GM10248 (cell line): ENCODE measurements around the gene LAMA3.

Experiments used
- CTCF ChIA-PET: fragments of 300-600 bp; sonication (Branson Sonifier 250); formaldehyde crosslinking; extraction: SDS; loops from one replicate; lab custom pipeline; 2021; ENCODE audit warnings: antibody characterized with exemption; lab: Yijun Ruan, JAX
- POLR2A ChIA-PET: fragments of 350-650 bp; sonication (Branson Sonifier 250); formaldehyde crosslinking; extraction: SDS; loops from one replicate; lab custom pipeline; 2020; ENCODE audit warnings: antibody characterized with exemption; lab: Yijun Ruan, JAX
- DNase-seq: peaks from one replicate; pipeline ENCODE4 v3.0.0; 2012; ENCODE audit errors: extremely low spot score
- TF ChIP-seq, protein P1 (sequence below): IDR thresholded peaks from 2 replicates; pipeline ENCODE4 v1.5.1; 2012; ENCODE audit warnings: mild to moderate bottlenecking, low read depth; ENCODE audit errors: extremely low read depth, missing control alignments, control extremely low read depth

The LAMA3 gene

GRCh38 chr18:23992089-23992940 is 303.1 kb downstream of the LAMA3 start:
- DNase-seq, result no peak
- TF ChIP-seq, protein P1, sequence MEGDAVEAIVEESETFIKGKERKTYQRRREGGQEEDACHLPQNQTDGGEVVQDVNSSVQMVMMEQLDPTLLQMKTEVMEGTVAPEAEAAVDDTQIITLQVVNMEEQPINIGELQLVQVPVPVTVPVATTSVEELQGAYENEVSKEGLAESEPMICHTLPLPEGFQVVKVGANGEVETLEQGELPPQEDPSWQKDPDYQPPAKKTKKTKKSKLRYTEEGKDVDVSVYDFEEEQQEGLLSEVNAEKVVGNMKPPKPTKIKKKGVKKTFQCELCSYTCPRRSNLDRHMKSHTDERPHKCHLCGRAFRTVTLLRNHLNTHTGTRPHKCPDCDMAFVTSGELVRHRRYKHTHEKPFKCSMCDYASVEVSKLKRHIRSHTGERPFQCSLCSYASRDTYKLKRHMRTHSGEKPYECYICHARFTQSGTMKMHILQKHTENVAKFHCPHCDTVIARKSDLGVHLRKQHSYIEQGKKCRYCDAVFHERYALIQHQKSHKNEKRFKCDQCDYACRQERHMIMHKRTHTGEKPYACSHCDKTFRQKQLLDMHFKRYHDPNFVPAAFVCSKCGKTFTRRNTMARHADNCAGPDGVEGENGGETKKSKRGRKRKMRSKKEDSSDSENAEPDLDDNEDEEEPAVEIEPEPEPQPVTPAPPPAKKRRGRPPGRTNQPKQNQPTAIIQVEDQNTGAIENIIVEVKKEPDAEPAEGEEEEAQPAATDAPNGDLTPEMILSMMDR, result no peak
- ChIA-PET CTCF (interaction anchor here (0.7 to 1.3 kb wide), 3 partner anchors 11 to 84 kb away, joined by 3 read pairs; no protein-coding TSS in a partner anchor), POLR2A (no interaction called here)

DNA sequence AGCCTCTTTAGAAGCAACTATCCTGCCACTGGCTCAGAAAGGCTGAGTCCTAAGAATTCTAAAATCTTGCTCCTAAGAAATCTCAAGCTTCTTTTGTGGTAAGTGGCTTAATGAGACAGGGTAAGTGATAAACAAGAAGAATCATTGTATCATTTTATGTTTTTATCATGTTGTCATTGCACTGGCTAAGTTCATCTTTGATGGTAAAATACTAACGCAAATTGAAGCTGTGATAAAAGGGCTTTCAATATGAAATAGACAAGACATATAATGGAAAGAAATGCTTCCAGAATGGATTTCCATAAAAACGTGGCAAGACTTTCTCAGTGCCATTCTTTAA is 303.7 kb downstream of the LAMA3 start:
- ChIA-PET CTCF (interaction anchor here (0.7 to 1.3 kb wide), 3 partner anchors 12 to 83 kb away, joined by 3 read pairs; no protein-coding TSS in a partner anchor), POLR2A (no interaction called here)
- DNase-seq, result no peak
- TF ChIP-seq, protein P1, result no peak

DNA sequence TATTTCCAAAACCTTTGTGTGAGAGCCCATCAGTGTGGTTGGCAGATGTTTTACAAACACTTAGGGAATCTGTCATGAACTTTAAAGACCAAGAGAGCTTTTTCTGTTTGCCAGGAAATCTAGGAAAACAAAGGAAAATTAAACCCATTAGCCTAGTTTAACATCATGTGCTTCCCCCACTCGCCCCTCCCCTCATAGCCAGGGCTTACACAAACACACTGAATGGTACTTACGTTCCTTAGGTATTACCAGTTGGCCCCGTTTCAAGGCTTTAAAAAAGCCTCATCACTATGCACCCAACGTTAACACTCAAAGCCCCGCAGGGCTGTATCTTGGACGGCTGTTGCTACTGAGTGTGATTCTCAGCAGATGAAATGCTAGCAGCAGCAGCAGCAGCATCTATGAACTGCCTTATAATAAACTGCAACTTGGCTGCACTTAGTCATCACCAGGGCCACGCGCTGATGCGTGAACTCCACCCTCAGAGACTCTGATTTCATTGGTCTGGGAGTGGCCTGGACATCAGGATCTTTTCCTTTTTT is 305.2 kb downstream of the LAMA3 start:
- no peak for DNase-seq
- TF ChIP-seq, protein P1, result no peak
- CTCF ChIA-PET, result interaction anchor here (1.0 kb wide), 1 partner anchor 16 kb away, joined by 3 read pairs; no protein-coding TSS in a partner anchor
- POLR2A ChIA-PET, result no interaction called here

- TF ChIP-seq, protein P1, result no peak
- ChIA-PET POLR2A (no interaction called here), CTCF (no interaction called here)
- DNase-seq, result no peak
Measured at GRCh38 chr18:23995180-23995579, 305.9 kb downstream of the LAMA3 start.

GRCh38 chr18:23998018-23998417 is 308.8 kb downstream of the LAMA3 start:
- DNase-seq, result no peak
- ChIA-PET POLR2A (no interaction called here), CTCF (interaction anchor here (0.7 to 2.9 kb wide), 6 partner anchors 10 to 79 kb away, joined by 3 to 11 read pairs (median 3); no protein-coding TSS in a partner anchor)
- TF ChIP-seq, protein P1, result no peak

- DNase-seq, result no peak
- CTCF ChIA-PET, result interaction anchor here (0.7 to 2.9 kb wide), 8 partner anchors 10 to 80 kb away, joined by 3 to 11 read pairs (median 3); no protein-coding TSS in a partner anchor
- TF ChIP-seq, protein P1, result no peak
- POLR2A ChIA-PET, result no interaction called here
Measured at GRCh38 chr18:23998820-23999219, 309.6 kb downstream of the LAMA3 start.
